CD14-positive monocyte (primary cell): ENCODE data around the gene IDS. TPM values are rescaled to one million over a fixed set of nuclear protein-coding genes. Genes with fewer than 3 reads are reported as not detected.
"Not testable (repeated sequence)": the region's sequence is repeated elsewhere in the genome, so short reads cannot be mapped to it uniquely, and the experiment has no call there.

ENCODE experiments used
- DNase-seq, 3 donors: peaks; one replicate each; pipeline ENCODE4 v3.0.0-alpha.2; 2011 to 2022
- H2AFZ ChIP-seq: 2 replicates; pipeline ENCODE4 v1.6.0; 2012; ENCODE audit warnings: mild to moderate bottlenecking, low read depth, low read length, inconsistent platforms; ENCODE audit not compliant: insufficient read depth, poor library complexity, severe bottlenecking
- H3K27ac ChIP-seq, 2 donors: 1 replicate in 1 of 2; 2 replicates in 1 of 2; pipeline ENCODE4 v1.5.1; 2012 to 2013; ENCODE audit warnings: low read length in 2 of 2, control low read depth in 1 of 2, inconsistent platforms in 1 of 2, low read depth in 1 of 2, mild to moderate bottlenecking in 1 of 2
- H3K27me3 ChIP-seq, 2 donors: one replicate each; pipeline versions ENCODE4 v1.6.0 to v1.6.1; 2011 to 2013; ENCODE audit warnings: low read length in 2 of 2; ENCODE audit not compliant: control insufficient read depth in 2 of 2, insufficient read depth in 2 of 2
- H3K36me3 ChIP-seq, 2 donors: replicated peaks in 1 of 2; 1 replicate in 1 of 2; 2 replicates in 1 of 2; pipeline versions ENCODE4 v1.5.1 to v1.6.1; 2012 to 2013; ENCODE audit warnings: low read length in 2 of 2, control low read depth in 1 of 2, inconsistent platforms in 1 of 2, mild to moderate bottlenecking in 1 of 2; ENCODE audit not compliant: insufficient read depth in 2 of 2, control insufficient read depth in 1 of 2
- H3K4me1 ChIP-seq, 2 donors: 1 replicate in 1 of 2; 2 replicates in 1 of 2; pipeline versions ENCODE4 v1.5.1 to v1.6.1; 2012 to 2013; ENCODE audit warnings: low read length in 2 of 2, control low read depth in 1 of 2, inconsistent platforms in 1 of 2, mild to moderate bottlenecking in 1 of 2, moderate library complexity in 1 of 2; ENCODE audit not compliant: insufficient read depth in 2 of 2, control insufficient read depth in 1 of 2
- H3K4me2 ChIP-seq: replicated peaks from 2 replicates; pipeline ENCODE3; 2012; ENCODE audit warnings: low read length, moderate library complexity, mild to moderate bottlenecking; ENCODE audit not compliant: poor library complexity, severe bottlenecking; ENCODE audit errors: extremely low read depth
- H3K4me3 ChIP-seq, 3 experiments: fragments of 200-600 bp in 1 of 3; sonication (generic) in 1 of 3; replicated peaks in 1 of 3; 1 replicate in 2 of 3; 2 replicates in 1 of 3; pipeline ENCODE4 v1.5.1; 2011 to 2013; ENCODE audit warnings: low read length in 3 of 3, mild to moderate bottlenecking in 3 of 3, control low read depth in 2 of 3, low read depth in 2 of 3, inconsistent platforms in 1 of 3, moderate library complexity in 1 of 3
- H3K79me2 ChIP-seq: 2 replicates; pipeline ENCODE4 v1.6.0; 2012; ENCODE audit warnings: mild to moderate bottlenecking, control low read depth, inconsistent platforms, low read length, moderate library complexity; ENCODE audit not compliant: insufficient read depth
- H3K9ac ChIP-seq: 2 replicates; pipeline ENCODE4 v1.6.0; 2017; ENCODE audit warnings: low read length, mild to moderate bottlenecking; ENCODE audit not compliant: insufficient read depth, poor library complexity, severe bottlenecking
- H3K9me3 ChIP-seq, 2 donors: replicated peaks in 1 of 2; 1 replicate in 1 of 2; 2 replicates in 1 of 2; pipeline versions ENCODE4 v1.5.1 to v1.6.1; 2012 to 2013; ENCODE audit warnings: low read length in 2 of 2, control low read depth in 1 of 2; ENCODE audit not compliant: control insufficient read depth in 1 of 2, insufficient read depth in 1 of 2
- H4K20me1 ChIP-seq: 2 replicates; pipeline ENCODE4 v1.6.0; 2012; ENCODE audit warnings: mild to moderate bottlenecking, low read length, control low read depth, moderate library complexity; ENCODE audit not compliant: insufficient read depth
- H3K27ac Mint-ChIP-seq, 7 donors: one replicate each; pipeline ENCODE4 v1.8.0; 2020; ENCODE audit warnings: mild to moderate bottlenecking in 7 of 7, mixed read lengths in 7 of 7, moderate library complexity in 6 of 7, inconsistent platforms in 2 of 7
- H3K27me3 Mint-ChIP-seq, 3 donors: one replicate each; pipeline ENCODE4 v1.8.0; 2021 to 2022; ENCODE audit warnings: low read depth in 3 of 3, mild to moderate bottlenecking in 3 of 3, mixed read lengths in 3 of 3, moderate library complexity in 3 of 3, inconsistent platforms in 1 of 3
- H3K36me3 Mint-ChIP-seq, 2 donors: one replicate each; pipeline ENCODE4 v1.8.0; 2020; ENCODE audit warnings: mixed read lengths in 2 of 2, inconsistent platforms in 1 of 2, mild to moderate bottlenecking in 1 of 2
- H3K4me1 Mint-ChIP-seq: one replicate; pipeline ENCODE4 v1.8.0; 2020; ENCODE audit warnings: mild to moderate bottlenecking, mixed read lengths
- H3K4me3 Mint-ChIP-seq, 2 donors: one replicate each; pipeline ENCODE4 v1.8.0; 2020; ENCODE audit warnings: mild to moderate bottlenecking in 2 of 2, mixed read lengths in 2 of 2, moderate library complexity in 1 of 2
- H3K9me3 Mint-ChIP-seq, 7 donors: one replicate each; pipeline ENCODE4 v1.8.0; 2020 to 2022; ENCODE audit warnings: mixed read lengths in 7 of 7, mild to moderate bottlenecking in 6 of 7, moderate library complexity in 6 of 7, inconsistent platforms in 2 of 7
- CTCF ChIP-seq: fragments of 200-600 bp; IDR thresholded peaks from one replicate; pipeline ENCODE4 v1.8.0; 2022; ENCODE audit warnings: antibody characterized with exemption, mild to moderate bottlenecking
- WGBS: methylation state at CpG from one replicate; pipeline ENCODE4 v1.1.5; 2013; ENCODE audit warnings: missing lambda C conversion rate; ENCODE audit not compliant: insufficient coverage; 5-methylcytosine and 5-hydroxymethylcytosine counted together
- intact Hi-C, 2 donors: fragments of 100-400 bp; cut with micrococcal nuclease; formaldehyde crosslinking; loops; one replicate each; pipeline versions ENCODE4 v1.15.0 to v1.15.1; 2023
- polyA minus RNA-seq: library from RNA; depleted of rRNA, polyadenylated mRNA; stranded (reverse); fragments of >200 nt; gene quantifications from 2 replicates; pipeline ENCODE4 v1.2.3, GENCODE V29; 2012
- polyA plus RNA-seq, 3 donors: library from polyadenylated mRNA; depleted of rRNA in 1 of 3; unstranded in 2 of 3; stranded (reverse) in 1 of 3; fragments of 300-500 nt in 2 of 3; fragments of >200 nt in 1 of 3; fragmentation: Illumina TruSeq in 2 of 3; gene quantifications; 1 replicate in 2 of 3; 2 replicates in 1 of 3; pipeline ENCODE4 v1.2.3, GENCODE V29; 2012 to 2021
- total RNA-seq, 12 experiments: library from RNA in 1 of 12; stranded (reverse) in 1 of 12; fragments of 120-200 nt in 1 of 12; gene quantifications; one replicate each; pipeline ENCODE4 v1.2.4 and lab custom pipeline; 2013 to 2026; ENCODE audit warnings: mixed read lengths in 6 of 12, inconsistent platforms in 1 of 12

Gene IDS
- total RNA-seq (2013): 54.8 TPM
- polyA plus RNA-seq (100 to 1,000 TPM in 1 of 3 donors, 10 to 100 TPM in 2; 79.5 to 113 (median 94.3) TPM), polyA minus RNA-seq (45.2 and 70.4 TPM in 2 replicates), total RNA-seq (lab: John Stamatoyannopoulos, UW) (13.6 to 83.2 (median 42.0) reads per million in 11 experiments)

- peaks cover 22% of the 10 kb centered on the region for H4K20me1 ChIP-seq
- peak within 1 kb of the TSS; percentile 90 to 98 for H3K4me3 Mint-ChIP-seq
- H3K9me3 ChIP-seq: no peaks in the 10 kb centered on the region
- H3K4me3 ChIP-seq: peak within 1 kb of the TSS; percentile 63 to 77 (median 76)
- peaks cover 19 to 26% of the 10 kb centered on the region in 2 donors for H3K4me1 ChIP-seq
- peak within 1 kb of the TSS; percentile 85 to 99 (median 97) for H3K27ac Mint-ChIP-seq
- WGBS: under 1% methylated on average over 38 of the region's 54 CpGs
- H2AFZ ChIP-seq: no peak within 1 kb of the TSS
- peaks cover 23 to 24% of the 10 kb centered on the region in 2 donors for H3K36me3 ChIP-seq
- H3K27me3 ChIP-seq: no peaks in the 10 kb centered on the region
- peaks cover 0 to 5% (median 0%) of the 10 kb centered on the region in 3 donors for H3K27me3 Mint-ChIP-seq
- H3K9ac ChIP-seq: peak within 1 kb of the TSS; percentile 83
- DNase-seq: peak; percentile 85 to 86 (median 85)
- peak within 1 kb of the TSS; percentile 73 for H3K4me2 ChIP-seq
- H3K79me2 ChIP-seq: peaks cover 5% of the 10 kb centered on the region
- peak within 1 kb of the TSS; percentile 93 to 94 for H3K27ac ChIP-seq
- peaks cover 16% of the 10 kb centered on the region for H3K4me1 Mint-ChIP-seq
- intact Hi-C loops: loop anchor here in 1 of 2 donors (10.0 kb wide), 1 partner anchor 1590 kb away; the partner anchor contains the start of gene FMR1
- TF ChIP-seq CTCF: no peak
- peaks cover 0 to 3% (median 0%) of the 10 kb centered on the region in 7 donors for H3K9me3 Mint-ChIP-seq
- peaks cover 17 to 28% of the 10 kb centered on the region in 2 donors for H3K36me3 Mint-ChIP-seq
Observed at GRCh38 chrX:149504915-149505651, at the start of gene IDS. Gene IDS, minus strand, starts transcription at chrX:149505306. Its CDS starts 169 bp downstream, at chrX:149505137.

- H2AFZ ChIP-seq, H4K20me1 ChIP-seq, H3K9me3 Mint-ChIP-seq, H3K27me3 ChIP-seq, H3K27ac Mint-ChIP-seq, H3K9ac ChIP-seq, H3K27me3 Mint-ChIP-seq, H3K4me1 Mint-ChIP-seq, DNase-seq, H3K4me2 ChIP-seq, H3K79me2 ChIP-seq, H3K36me3 Mint-ChIP-seq, intact Hi-C loops, H3K4me3 Mint-ChIP-seq, H3K27ac ChIP-seq, H3K4me1 ChIP-seq, H3K4me3 ChIP-seq, H3K9me3 ChIP-seq, H3K36me3 ChIP-seq: not testable (repeated sequence)
- whole genome bisulfite sequencing: no CpG with 5 or more reads among the region's 6 CpGs
Observed at GRCh38 chrX:149551939-149552248, 46.8 kb upstream of the IDS start.

GRCh38 chrX:149551245-149551938 lies 46.3 kb upstream of the IDS start:
- H3K79me2 ChIP-seq, intact Hi-C loops: not testable (repeated sequence)
- no CpG with 5 or more reads among the region's 4 CpGs for WGBS

More at GRCh38 chrX:149551245-149551938, 46.3 kb upstream of the IDS start:
- H3K27me3 ChIP-seq, H3K4me1 ChIP-seq, H3K9me3 ChIP-seq, DNase-seq, H3K27ac Mint-ChIP-seq, H3K36me3 ChIP-seq, H3K27ac ChIP-seq, H2AFZ ChIP-seq, H3K36me3 Mint-ChIP-seq, H3K9ac ChIP-seq, H3K4me3 Mint-ChIP-seq, H3K4me3 ChIP-seq, H3K9me3 Mint-ChIP-seq, H3K27me3 Mint-ChIP-seq, H4K20me1 ChIP-seq, H3K4me2 ChIP-seq, H3K4me1 Mint-ChIP-seq: not testable (repeated sequence)
